ENCODE results near the gene HELZ.

GRCh38 chr17:67051155-67051538, 193.8 kb downstream of the HELZ start:
- TF ChIP-seq CTCF (IDR thresholded peaks at IDR 0.05), result no peak
- no peak for TF ChIP-seq POLR2A (IDR thresholded peaks at IDR 0.05)

Measured in prostate gland (tissue), 2 donors.